ENCODE measurements around the gene DIP2B. TPM values are rescaled to one million over a fixed set of nuclear protein-coding genes. Genes with fewer than 3 reads are reported as not detected.
A peak's percentile ranks its signal among the peaks of the same experiment; 100 is the strongest.

Gene DIP2B
- total RNA-seq, 1 donor from 2014 or later = 37.1 TPM

- peaks cover 5% of the 10 kb centered on the region for H3K27me3 Mint-ChIP-seq (ENCODE audit: insufficient read depth, low read depth)
- Histone ChIP-seq H3K27me3 (no peaks in the 10 kb centered on the region), H3K4me2 (no peak overlapping the region), H2AFZ (replicated peaks) (no peak overlapping the region), H3K9me3 (ENCODE audit: low read depth) (no peaks in the 10 kb centered on the region), H3K4me1 (peaks cover 10% of the 10 kb centered on the region), H3K9ac (no peak overlapping the region), H3F3A (ENCODE audit: low read depth) (peaks cover 11% of the 10 kb centered on the region), H3K36me3 (peaks cover 2% of the 10 kb centered on the region), H3K27ac (no peak overlapping the region), H4K20me1 (ENCODE audit: low read depth) (no peaks in the 10 kb centered on the region), H3K79me2 (ENCODE audit: low read depth) (peaks cover 7% of the 10 kb centered on the region), H3K4me3 (no peak overlapping the region)
- peak; percentile 66 for DNase-seq (ENCODE audit: low spot score)
- H3K4me3 Mint-ChIP-seq = no peak overlapping the region
- H3K36me3 Mint-ChIP-seq = peaks cover 3% of the 10 kb centered on the region
- peaks cover 38% of the 10 kb centered on the region for H3K4me1 Mint-ChIP-seq
- peak; percentile 77 for TF ChIP-seq CTCF (IDR thresholded peaks at IDR 0.05)
- no peak for TF ChIP-seq EZH2 (IDR thresholded peaks at IDR 0.05)
- no peak for TF ChIP-seq EZH2phosphoT487 (IDR thresholded peaks at IDR 0.05)
- no peak overlapping the region for H3K27ac Mint-ChIP-seq
- no peaks in the 10 kb centered on the region for H3K9me3 Mint-ChIP-seq
These were observed 133.2 kb downstream of the DIP2B start for GRCh38 chr12:50637870-50638481.

DNA sequence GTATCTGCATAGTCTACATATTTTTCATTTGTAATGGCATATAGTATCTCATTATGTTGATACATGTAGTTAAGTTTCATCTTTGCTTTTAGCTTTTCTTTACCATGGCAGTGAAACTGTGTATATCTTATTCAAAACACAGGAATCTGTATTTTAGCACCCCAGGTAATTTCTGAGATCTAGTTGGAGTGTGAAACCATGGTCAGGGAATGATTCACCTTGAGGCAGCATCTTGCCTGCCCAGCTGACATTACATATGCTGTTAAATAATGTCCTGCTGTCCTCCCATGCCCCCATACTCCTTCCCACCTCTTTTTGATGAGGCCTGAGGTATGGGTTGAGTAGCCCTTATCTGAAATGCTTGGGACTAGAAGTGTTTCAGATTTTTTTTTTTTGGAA lies 133.7 kb downstream of the DIP2B start:
- Mint-ChIP-seq H3K36me3 (peaks cover 3% of the 10 kb centered on the region), H3K4me1 (peaks cover 38% of the 10 kb centered on the region), H3K27ac (no peak overlapping the region), H3K4me3 (no peak overlapping the region), H3K9me3 (no peaks in the 10 kb centered on the region), H3K27me3 (ENCODE audit: insufficient read depth, low read depth) (peaks cover 5% of the 10 kb centered on the region)
- H3K36me3 ChIP-seq = no peaks in the 10 kb centered on the region
- H3K4me2 ChIP-seq = no peak overlapping the region
- peaks cover 2% of the 10 kb centered on the region for H3K79me2 ChIP-seq (ENCODE audit: low read depth)
- H3K27me3 ChIP-seq = no peaks in the 10 kb centered on the region
- no peak overlapping the region for H3K4me3 ChIP-seq
- DNase-seq (ENCODE audit: low spot score) = no peak
- H3K9ac ChIP-seq = no peak overlapping the region
- TF ChIP-seq EZH2 (IDR thresholded peaks at IDR 0.05) (no peak), CTCF (IDR thresholded peaks at IDR 0.05) (no peak), EZH2phosphoT487 (IDR thresholded peaks at IDR 0.05) (no peak)
- no peaks in the 10 kb centered on the region for H4K20me1 ChIP-seq (ENCODE audit: low read depth)
- H3F3A ChIP-seq (ENCODE audit: low read depth) = peaks cover 11% of the 10 kb centered on the region
- H3K9me3 ChIP-seq (ENCODE audit: low read depth) = no peaks in the 10 kb centered on the region
- peaks cover 10% of the 10 kb centered on the region for H3K4me1 ChIP-seq
- H2AFZ ChIP-seq (replicated peaks) = no peak overlapping the region
- H3K27ac ChIP-seq = no peak overlapping the region

- Mint-ChIP-seq H3K4me3 (no peak overlapping the region), H3K27me3 (ENCODE audit: insufficient read depth, low read depth) (peaks cover 5% of the 10 kb centered on the region), H3K36me3 (peaks cover 3% of the 10 kb centered on the region), H3K9me3 (no peaks in the 10 kb centered on the region), H3K4me1 (peaks cover 32% of the 10 kb centered on the region), H3K27ac (no peak overlapping the region)
- H2AFZ ChIP-seq (replicated peaks) = no peak overlapping the region
- H3K4me2 ChIP-seq = no peak overlapping the region
- peaks cover 10% of the 10 kb centered on the region for H3K4me1 ChIP-seq
- no peak overlapping the region for H3K4me3 ChIP-seq
- no peaks in the 10 kb centered on the region for H3K9me3 ChIP-seq (ENCODE audit: low read depth)
- no peaks in the 10 kb centered on the region for H4K20me1 ChIP-seq (ENCODE audit: low read depth)
- H3K27ac ChIP-seq = no peak overlapping the region
- no peaks in the 10 kb centered on the region for H3K27me3 ChIP-seq
- peaks cover 11% of the 10 kb centered on the region for H3F3A ChIP-seq (ENCODE audit: low read depth)
- H3K79me2 ChIP-seq (ENCODE audit: low read depth) = no peaks in the 10 kb centered on the region
- no peak for TF ChIP-seq EZH2phosphoT487 (IDR thresholded peaks at IDR 0.05)
- TF ChIP-seq CTCF (IDR thresholded peaks at IDR 0.05) = no peak
- TF ChIP-seq EZH2 (IDR thresholded peaks at IDR 0.05) = no peak
- peak overlapping the region; percentile 4 for H3K9ac ChIP-seq
- no peaks in the 10 kb centered on the region for H3K36me3 ChIP-seq
- DNase-seq (ENCODE audit: low spot score) = no peak
These were observed 134.9 kb downstream of the DIP2B start for GRCh38 chr12:50639721-50640120.

Measured in neural progenitor cell (in vitro differentiated cells).